ENCODE measurements around the gene RNF115. TPM values are rescaled to one million over a fixed set of nuclear protein-coding genes. Genes with fewer than 3 reads are reported as not detected.

RNF115 gene
- total and polyA plus RNA-seq, 2 of the 13 experiments (the other 11 are each of a cell fraction or from before 2014, with no cell fraction given), result 6.0 to 10.1 TPM

DNA sequence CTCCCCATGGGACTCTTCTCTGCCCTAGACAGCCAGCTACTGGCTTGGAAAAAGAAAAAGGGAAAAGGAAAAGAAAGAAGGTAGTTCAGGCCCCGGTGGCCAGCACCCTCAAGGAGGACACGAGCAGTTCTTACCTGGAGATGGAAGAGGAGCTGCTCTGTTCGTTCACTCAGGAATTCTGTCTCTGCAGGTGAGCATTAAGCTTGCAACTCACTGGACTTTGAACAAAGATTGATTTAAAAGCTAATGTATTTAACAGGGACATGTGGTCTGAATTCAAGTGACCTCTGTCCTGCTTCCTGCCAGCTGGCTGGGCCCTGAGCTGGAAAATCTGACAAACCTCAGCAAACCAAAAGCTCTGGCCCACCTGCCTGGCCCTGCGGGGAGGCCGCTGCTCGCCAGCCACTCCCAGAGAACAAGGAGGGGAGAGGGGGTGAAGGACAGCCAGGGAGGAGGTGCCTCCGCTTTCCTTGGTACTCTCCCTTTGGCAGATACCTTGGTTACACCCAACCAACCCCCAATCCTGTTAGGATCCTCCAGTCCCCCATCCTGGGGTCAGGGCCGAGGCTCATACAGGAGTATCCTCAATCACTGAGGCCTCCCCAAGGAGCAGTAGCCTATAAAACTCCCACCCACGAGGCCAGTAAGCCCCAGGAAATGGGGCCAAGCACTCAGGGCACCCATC lies 116.6 kb downstream of the RNF115 start, which contains the start of gene PDZK1 (continued):
- TF ChIP-seq FOXA3 (CRISPR knock-in tag; IDR thresholded peaks at IDR 0.05), result peak; percentile 51; the same call in 1 of the 2 replicates
- TF ChIP-seq ZNF776 (CRISPR knock-in tag; IDR thresholded peaks at IDR 0.05), result no peak
- TF ChIP-seq MIER3 (CRISPR knock-in tag; IDR thresholded peaks at IDR 0.05; ENCODE audit: borderline replicate concordance), result no peak
- no peak for TF ChIP-seq LCORL (IDR thresholded peaks at IDR 0.05)
- TF ChIP-seq LCORL (CRISPR knock-in tag; IDR thresholded peaks at IDR 0.05), result peak; percentile 85; the same call in 1 of the 2 replicates
- no peak; a peak in 1 of 4 replicates for TF ChIP-seq KLF16 (CRISPR knock-in tag; IDR thresholded peaks at IDR 0.05)
- no peak for TF ChIP-seq PRMT3 (CRISPR knock-in tag; IDR thresholded peaks at IDR 0.05; ENCODE audit: borderline replicate concordance, low read depth)
- no peak for TF ChIP-seq NFE2L2 (IDR thresholded peaks at IDR 0.05; ENCODE audit: low read length)
- TF ChIP-seq ZKSCAN5 (CRISPR knock-in tag; IDR thresholded peaks at IDR 0.05), result no peak
- no peak for TF ChIP-seq ZFP36L1 (CRISPR knock-in tag; IDR thresholded peaks at IDR 0.05)
- no peak; the same call in 1 of the 2 replicates for TF ChIP-seq NRL (CRISPR knock-in tag; IDR thresholded peaks at IDR 0.05; ENCODE audit: borderline replicate concordance)
- TF ChIP-seq NFYC (CRISPR knock-in tag; IDR thresholded peaks at IDR 0.05), result no peak
- TF ChIP-seq CHCHD3 (CRISPR knock-in tag; IDR thresholded peaks at IDR 0.05), result no peak
- TF ChIP-seq NFIC (IDR thresholded peaks at IDR 0.05; ENCODE audit: low read length), result no peak
- peak; percentile 32; the same call in 1 of the 2 replicates for TF ChIP-seq TARDBP (CRISPR knock-in tag; IDR thresholded peaks at IDR 0.05)
- 0 out of 2 replicates have a peak, but pooled peaks have one; percentile 31 for TF ChIP-seq ZSCAN25 (CRISPR knock-in tag; IDR thresholded peaks at IDR 0.05)
- TF ChIP-seq, protein P1, sequence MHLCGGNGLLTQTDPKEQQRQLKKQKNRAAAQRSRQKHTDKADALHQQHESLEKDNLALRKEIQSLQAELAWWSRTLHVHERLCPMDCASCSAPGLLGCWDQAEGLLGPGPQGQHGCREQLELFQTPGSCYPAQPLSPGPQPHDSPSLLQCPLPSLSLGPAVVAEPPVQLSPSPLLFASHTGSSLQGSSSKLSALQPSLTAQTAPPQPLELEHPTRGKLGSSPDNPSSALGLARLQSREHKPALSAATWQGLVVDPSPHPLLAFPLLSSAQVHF (CRISPR knock-in tag; IDR thresholded peaks at IDR 0.05), result no peak
- TF ChIP-seq, protein P2, sequence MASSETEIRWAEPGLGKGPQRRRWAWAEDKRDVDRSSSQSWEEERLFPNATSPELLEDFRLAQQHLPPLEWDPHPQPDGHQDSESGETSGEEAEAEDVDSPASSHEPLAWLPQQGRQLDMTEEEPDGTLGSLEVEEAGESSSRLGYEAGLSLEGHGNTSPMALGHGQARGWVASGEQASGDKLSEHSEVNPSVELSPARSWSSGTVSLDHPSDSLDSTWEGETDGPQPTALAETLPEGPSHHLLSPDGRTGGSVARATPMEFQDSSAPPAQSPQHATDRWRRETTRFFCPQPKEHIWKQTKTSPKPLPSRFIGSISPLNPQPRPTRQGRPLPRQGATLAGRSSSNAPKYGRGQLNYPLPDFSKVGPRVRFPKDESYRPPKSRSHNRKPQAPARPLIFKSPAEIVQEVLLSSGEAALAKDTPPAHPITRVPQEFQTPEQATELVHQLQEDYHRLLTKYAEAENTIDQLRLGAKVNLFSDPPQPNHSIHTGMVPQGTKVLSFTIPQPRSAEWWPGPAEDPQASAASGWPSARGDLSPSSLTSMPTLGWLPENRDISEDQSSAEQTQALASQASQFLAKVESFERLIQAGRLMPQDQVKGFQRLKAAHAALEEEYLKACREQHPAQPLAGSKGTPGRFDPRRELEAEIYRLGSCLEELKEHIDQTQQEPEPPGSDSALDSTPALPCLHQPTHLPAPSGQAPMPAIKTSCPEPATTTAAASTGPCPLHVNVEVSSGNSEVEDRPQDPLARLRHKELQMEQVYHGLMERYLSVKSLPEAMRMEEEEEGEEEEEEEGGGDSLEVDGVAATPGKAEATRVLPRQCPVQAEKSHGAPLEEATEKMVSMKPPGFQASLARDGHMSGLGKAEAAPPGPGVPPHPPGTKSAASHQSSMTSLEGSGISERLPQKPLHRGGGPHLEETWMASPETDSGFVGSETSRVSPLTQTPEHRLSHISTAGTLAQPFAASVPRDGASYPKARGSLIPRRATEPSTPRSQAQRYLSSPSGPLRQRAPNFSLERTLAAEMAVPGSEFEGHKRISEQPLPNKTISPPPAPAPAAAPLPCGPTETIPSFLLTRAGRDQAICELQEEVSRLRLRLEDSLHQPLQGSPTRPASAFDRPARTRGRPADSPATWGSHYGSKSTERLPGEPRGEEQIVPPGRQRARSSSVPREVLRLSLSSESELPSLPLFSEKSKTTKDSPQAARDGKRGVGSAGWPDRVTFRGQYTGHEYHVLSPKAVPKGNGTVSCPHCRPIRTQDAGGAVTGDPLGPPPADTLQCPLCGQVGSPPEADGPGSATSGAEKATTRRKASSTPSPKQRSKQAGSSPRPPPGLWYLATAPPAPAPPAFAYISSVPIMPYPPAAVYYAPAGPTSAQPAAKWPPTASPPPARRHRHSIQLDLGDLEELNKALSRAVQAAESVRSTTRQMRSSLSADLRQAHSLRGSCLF (CRISPR knock-in tag; IDR thresholded peaks at IDR 0.05; ENCODE audit: borderline replicate concordance), result no peak
- no peak for TF ChIP-seq RCOR2 (CRISPR knock-in tag; IDR thresholded peaks at IDR 0.05)
- TF ChIP-seq ZNF879 (CRISPR knock-in tag; IDR thresholded peaks at IDR 0.05), result no peak
- TF ChIP-seq, protein P3, sequence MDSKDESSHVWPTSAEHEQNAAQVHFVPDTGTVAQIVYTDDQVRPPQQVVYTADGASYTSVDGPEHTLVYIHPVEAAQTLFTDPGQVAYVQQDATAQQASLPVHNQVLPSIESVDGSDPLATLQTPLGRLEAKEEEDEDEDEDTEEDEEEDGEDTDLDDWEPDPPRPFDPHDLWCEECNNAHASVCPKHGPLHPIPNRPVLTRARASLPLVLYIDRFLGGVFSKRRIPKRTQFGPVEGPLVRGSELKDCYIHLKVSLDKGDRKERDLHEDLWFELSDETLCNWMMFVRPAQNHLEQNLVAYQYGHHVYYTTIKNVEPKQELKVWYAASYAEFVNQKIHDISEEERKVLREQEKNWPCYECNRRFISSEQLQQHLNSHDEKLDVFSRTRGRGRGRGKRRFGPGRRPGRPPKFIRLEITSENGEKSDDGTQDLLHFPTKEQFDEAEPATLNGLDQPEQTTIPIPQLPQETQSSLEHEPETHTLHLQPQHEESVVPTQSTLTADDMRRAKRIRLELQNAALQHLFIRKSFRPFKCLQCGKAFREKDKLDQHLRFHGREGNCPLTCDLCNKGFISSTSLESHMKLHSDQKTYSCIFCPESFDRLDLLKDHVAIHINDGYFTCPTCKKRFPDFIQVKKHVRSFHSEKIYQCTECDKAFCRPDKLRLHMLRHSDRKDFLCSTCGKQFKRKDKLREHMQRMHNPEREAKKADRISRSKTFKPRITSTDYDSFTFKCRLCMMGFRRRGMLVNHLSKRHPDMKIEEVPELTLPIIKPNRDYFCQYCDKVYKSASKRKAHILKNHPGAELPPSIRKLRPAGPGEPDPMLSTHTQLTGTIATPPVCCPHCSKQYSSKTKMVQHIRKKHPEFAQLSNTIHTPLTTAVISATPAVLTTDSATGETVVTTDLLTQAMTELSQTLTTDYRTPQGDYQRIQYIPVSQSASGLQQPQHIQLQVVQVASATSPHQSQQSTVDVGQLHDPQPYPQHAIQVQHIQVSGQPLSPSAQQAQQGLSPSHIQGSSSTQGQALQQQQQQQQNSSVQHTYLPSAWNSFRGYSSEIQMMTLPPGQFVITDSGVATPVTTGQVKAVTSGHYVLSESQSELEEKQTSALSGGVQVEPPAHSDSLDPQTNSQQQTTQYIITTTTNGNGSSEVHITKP (CRISPR knock-in tag; IDR thresholded peaks at IDR 0.05; ENCODE audit: low read depth), result no peak; the same call in 1 of the 2 replicates
- TF ChIP-seq MTA1 (CRISPR knock-in tag; IDR thresholded peaks at IDR 0.05; ENCODE audit: borderline replicate concordance), result peak; percentile 57; the same call in 1 of the 2 replicates

All from HepG2 (cell line).